Loucy (cell line): ENCODE results near the gene PFN3.

Experiments used
- H2AFZ ChIP-seq: fragments of 200-600 bp; sonication (generic); 2 replicates; pipeline ENCODE4 v1.6.0; 2016; ENCODE audit warnings: antibody characterized with exemption, mild to moderate bottlenecking, low read length, moderate library complexity
- H3F3A ChIP-seq: fragments of 200-600 bp; 2 replicates; pipeline ENCODE4 v1.6.0; 2016; ENCODE audit warnings: antibody characterized with exemption, low read depth, mild to moderate bottlenecking
- H3K27me3 ChIP-seq: fragments of 200-600 bp; sonication (generic); 2 replicates; pipeline ENCODE4 v1.6.1; 2014; ENCODE audit warnings: low read length, mild to moderate bottlenecking; ENCODE audit not compliant: insufficient read depth, poor library complexity, severe bottlenecking
- H3K36me3 ChIP-seq: fragments of 200-600 bp; sonication (generic); 2 replicates; pipeline ENCODE4 v1.6.1; 2016; ENCODE audit warnings: low read length; ENCODE audit not compliant: insufficient read depth
- H3K4me1 ChIP-seq: fragments of 200-600 bp; sonication (generic); 2 replicates; pipeline ENCODE4 v1.5.1; 2014; ENCODE audit warnings: low read length, mild to moderate bottlenecking; ENCODE audit not compliant: insufficient read depth, poor library complexity, severe bottlenecking
- H3K4me2 ChIP-seq: fragments of 200-600 bp; sonication (generic); 2 replicates; pipeline ENCODE4 v1.6.0; 2014; ENCODE audit warnings: antibody characterized with exemption, low read length, low read depth, mild to moderate bottlenecking; ENCODE audit not compliant: poor library complexity, severe bottlenecking
- H3K4me3 ChIP-seq: fragments of 200-600 bp; sonication (generic); 2 replicates; pipeline ENCODE4 v1.5.1; 2014; ENCODE audit warnings: low read length, mild to moderate bottlenecking, mixed read lengths; ENCODE audit not compliant: poor library complexity, severe bottlenecking
- H3K79me2 ChIP-seq: fragments of 200-600 bp; sonication (generic); 2 replicates; pipeline ENCODE4 v1.6.1; 2014; ENCODE audit warnings: low read length; ENCODE audit not compliant: insufficient read depth
- H3K9ac ChIP-seq: fragments of 200-600 bp; sonication (generic); 2 replicates; pipeline ENCODE4 v1.6.0; 2014; ENCODE audit warnings: mild to moderate bottlenecking, low read depth, low read length, moderate library complexity; ENCODE audit not compliant: poor library complexity, severe bottlenecking
- H3K9me2 ChIP-seq: fragments of 200-600 bp; sonication (generic); replicated peaks from 2 replicates; pipeline ENCODE4 v1.6.1; 2016; ENCODE audit warnings: low read depth, low read length, mixed read lengths
- H3K9me3 ChIP-seq: fragments of 200-600 bp; sonication (generic); 2 replicates; pipeline ENCODE4 v1.6.1; 2014; ENCODE audit warnings: mild to moderate bottlenecking, antibody characterized with exemption, low read length, low read depth; ENCODE audit not compliant: insufficient read depth
- H4K20me1 ChIP-seq: fragments of 200-600 bp; sonication (generic); 2 replicates; pipeline ENCODE4 v1.6.0; 2014; ENCODE audit warnings: antibody characterized with exemption, low read length, mild to moderate bottlenecking; ENCODE audit not compliant: insufficient read depth, poor library complexity, severe bottlenecking
- EZH2phosphoT487 ChIP-seq: fragments of 200-600 bp; IDR thresholded peaks from 2 replicates; pipeline ENCODE4 v1.6.1; 2018; ENCODE audit warnings: antibody characterized with exemption, mild to moderate bottlenecking, moderate library complexity, borderline replicate concordance
- TF ChIP-seq, protein P1 (sequence below): fragments of 200-600 bp; sonication (generic); conservative IDR thresholded peaks from 2 replicates; pipeline ENCODE4 v1.5.1; 2014; ENCODE audit warnings: mild to moderate bottlenecking, antibody characterized with exemption, low read length

The PFN3 gene, protein sequence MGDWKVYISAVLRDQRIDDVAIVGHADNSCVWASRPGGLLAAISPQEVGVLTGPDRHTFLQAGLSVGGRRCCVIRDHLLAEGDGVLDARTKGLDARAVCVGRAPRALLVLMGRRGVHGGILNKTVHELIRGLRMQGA

DNA sequence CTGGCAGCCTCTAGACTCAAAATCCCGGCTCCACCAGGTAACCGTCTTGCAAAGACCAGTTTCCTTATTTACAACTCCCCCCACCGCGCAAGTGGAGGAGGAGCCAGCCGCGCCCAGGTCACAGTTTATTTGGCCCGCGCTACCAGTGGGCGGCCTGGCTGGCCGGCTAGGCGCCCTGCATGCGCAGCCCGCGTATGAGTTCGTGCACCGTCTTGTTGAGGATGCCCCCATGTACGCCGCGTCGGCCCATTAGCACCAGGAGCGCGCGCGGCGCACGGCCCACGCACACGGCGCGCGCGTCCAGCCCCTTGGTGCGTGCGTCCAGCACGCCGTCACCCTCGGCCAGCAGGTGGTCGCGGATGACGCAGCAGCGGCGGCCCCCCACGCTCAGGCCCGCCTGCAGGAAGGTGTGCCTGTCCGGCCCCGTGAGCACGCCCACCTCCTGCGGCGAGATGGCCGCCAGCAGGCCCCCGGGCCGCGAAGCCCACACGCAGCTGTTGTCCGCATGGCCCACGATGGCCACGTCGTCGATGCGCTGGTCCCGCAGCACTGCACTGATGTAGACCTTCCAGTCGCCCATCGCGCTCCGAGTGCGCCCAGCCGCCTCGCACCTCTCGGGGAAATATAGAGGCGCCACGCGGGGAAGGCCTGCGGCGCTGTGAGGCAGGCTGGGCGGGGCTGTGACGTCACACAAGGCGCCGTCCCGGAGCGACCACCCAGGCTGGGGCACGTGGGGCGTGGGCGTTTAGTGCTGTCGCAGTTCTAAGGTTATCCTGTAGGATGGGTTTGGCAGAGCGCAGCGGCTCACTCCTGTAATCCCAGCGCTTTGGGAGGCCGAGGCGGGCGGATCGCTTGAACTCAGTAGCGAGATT, at the start of gene PFN3:
TSS of gene PFN3 (minus strand) at position 665 of the 872 bp plus-strand sequence. CDS start at position 580, 85 bp downstream.
- Histone ChIP-seq H3F3A (no peaks in the 10 kb centered on the region), H3K9ac (no peak within 1 kb of the TSS), H3K4me2 (no peak within 1 kb of the TSS), H3K9me3 (no peaks in the 10 kb centered on the region), H3K27me3 (no peaks in the 10 kb centered on the region), H3K4me1 (peaks cover 8% of the 10 kb centered on the region), H3K36me3 (no peaks in the 10 kb centered on the region), H4K20me1 (no peaks in the 10 kb centered on the region), H3K9me2 (no peaks in the 10 kb centered on the region), H3K4me3 (no peak within 1 kb of the TSS), H2AFZ (no peak within 1 kb of the TSS), H3K79me2 (no peaks in the 10 kb centered on the region)
- TF ChIP-seq, protein P1, sequence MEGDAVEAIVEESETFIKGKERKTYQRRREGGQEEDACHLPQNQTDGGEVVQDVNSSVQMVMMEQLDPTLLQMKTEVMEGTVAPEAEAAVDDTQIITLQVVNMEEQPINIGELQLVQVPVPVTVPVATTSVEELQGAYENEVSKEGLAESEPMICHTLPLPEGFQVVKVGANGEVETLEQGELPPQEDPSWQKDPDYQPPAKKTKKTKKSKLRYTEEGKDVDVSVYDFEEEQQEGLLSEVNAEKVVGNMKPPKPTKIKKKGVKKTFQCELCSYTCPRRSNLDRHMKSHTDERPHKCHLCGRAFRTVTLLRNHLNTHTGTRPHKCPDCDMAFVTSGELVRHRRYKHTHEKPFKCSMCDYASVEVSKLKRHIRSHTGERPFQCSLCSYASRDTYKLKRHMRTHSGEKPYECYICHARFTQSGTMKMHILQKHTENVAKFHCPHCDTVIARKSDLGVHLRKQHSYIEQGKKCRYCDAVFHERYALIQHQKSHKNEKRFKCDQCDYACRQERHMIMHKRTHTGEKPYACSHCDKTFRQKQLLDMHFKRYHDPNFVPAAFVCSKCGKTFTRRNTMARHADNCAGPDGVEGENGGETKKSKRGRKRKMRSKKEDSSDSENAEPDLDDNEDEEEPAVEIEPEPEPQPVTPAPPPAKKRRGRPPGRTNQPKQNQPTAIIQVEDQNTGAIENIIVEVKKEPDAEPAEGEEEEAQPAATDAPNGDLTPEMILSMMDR: no peak
- no peak for TF ChIP-seq EZH2phosphoT487

DNA sequence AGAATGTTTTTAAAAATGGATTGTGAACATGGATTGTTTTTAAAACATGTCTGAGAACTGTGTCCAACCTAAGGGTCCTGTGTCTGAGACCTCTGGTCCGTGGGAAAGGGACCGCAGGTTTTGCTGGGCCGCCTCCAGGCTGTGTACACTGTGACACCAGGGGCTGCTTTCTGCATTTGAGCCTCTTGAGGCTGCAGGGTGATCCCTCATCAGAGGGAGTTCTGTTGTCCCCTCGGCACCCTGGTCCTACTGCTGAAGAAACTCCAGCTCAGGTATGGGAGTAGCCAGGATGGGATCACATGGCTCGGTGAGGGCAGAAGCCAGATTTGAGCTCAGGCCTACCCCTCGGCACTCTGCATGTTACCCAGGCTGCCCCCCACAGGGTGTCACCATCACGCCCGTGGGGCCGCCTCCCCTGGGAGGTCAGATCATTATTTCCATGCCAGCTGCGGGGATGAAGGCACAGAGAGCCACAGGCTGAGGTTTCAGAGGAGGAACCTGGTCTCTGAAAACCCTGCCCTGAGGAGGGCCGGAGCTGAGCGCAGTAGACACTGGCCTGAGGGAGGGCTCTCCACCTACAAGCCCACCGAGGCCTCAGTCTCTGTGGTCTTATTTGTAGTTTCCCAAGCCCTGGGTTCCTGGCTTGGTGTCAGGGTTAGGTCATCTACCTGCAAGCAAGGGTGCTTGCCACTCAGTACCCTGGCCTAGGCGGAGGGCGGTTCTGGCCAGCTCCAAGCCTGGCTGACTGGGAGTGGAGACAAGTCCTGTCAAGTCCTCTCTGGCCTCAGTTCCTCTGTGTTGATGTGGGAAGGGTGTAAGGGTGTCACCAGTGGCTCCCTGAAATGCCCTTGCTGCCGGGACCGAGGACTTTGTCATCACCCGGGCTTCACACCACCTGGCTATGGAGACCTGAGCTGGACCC, 48.9 kb upstream of the PFN3 start:
- Histone ChIP-seq H3K9ac (no peak overlapping the region), H3K4me1 (no peaks in the 10 kb centered on the region), H3K36me3 (no peaks in the 10 kb centered on the region), H3F3A (no peaks in the 10 kb centered on the region), H3K9me3 (no peaks in the 10 kb centered on the region), H3K4me3 (no peak overlapping the region), H3K27me3 (no peaks in the 10 kb centered on the region), H3K9me2 (no peaks in the 10 kb centered on the region), H4K20me1 (peaks cover 3% of the 10 kb centered on the region), H3K4me2 (no peak overlapping the region), H3K79me2 (no peaks in the 10 kb centered on the region), H2AFZ (no peak overlapping the region)
- no peak for TF ChIP-seq EZH2phosphoT487

DNA sequence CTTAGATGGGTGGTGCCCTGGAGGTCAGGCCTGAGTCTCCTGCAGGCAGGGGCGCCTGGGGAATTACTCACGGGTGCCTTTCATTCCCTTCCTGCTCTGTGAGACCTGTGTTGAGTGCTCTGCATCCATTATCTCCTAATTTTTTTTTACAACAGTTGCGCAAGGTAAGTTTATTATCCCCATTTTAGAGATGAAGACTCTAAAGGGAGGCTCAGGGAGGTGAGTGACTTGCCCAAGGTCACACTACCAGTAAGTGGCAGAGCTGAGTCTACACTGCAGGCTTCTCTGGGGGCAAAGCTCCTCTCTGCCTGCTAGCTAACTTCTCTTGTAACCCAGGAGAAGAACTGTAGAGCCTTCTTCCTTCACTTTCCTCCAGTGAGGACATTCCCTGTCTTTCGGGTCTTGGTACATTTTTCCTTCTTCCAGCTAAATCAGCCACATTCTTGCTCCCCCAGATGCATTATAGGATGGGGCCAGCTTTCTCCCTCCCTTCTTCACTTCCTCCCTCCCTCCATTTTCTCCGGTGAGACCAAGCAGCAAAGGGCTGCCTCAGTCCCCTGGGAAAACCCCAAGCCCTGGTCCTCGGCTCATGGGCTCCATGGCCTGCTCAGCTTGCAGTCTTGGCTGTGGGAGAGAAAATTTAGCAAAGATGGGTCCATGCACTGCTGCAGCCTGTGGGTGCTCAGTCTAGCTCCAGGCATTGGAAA, 47.9 kb upstream of the PFN3 start:
- no peaks in the 10 kb centered on the region for H3K9me2 ChIP-seq
- no peaks in the 10 kb centered on the region for H3K79me2 ChIP-seq
- H3K9me3 ChIP-seq: no peaks in the 10 kb centered on the region
- TF ChIP-seq EZH2phosphoT487: no peak
- TF ChIP-seq, protein P1: no peak
- no peaks in the 10 kb centered on the region for H3K4me1 ChIP-seq
- peak overlapping the region; percentile 37 for H3K4me2 ChIP-seq
- H3K27me3 ChIP-seq: no peaks in the 10 kb centered on the region
- H3F3A ChIP-seq: no peaks in the 10 kb centered on the region
- no peaks in the 10 kb centered on the region for H3K36me3 ChIP-seq
- no peak overlapping the region for H3K4me3 ChIP-seq
- H3K9ac ChIP-seq: no peak overlapping the region
- H4K20me1 ChIP-seq: peaks cover under 1% of the 10 kb centered on the region
- no peak overlapping the region for H2AFZ ChIP-seq
